Neural crest cell (in vitro differentiated cells): Measurements from ENCODE around the gene NELFE. TPM values are rescaled to one million over a fixed set of nuclear protein-coding genes. Genes with fewer than 3 reads are reported as not detected.

ENCODE experiments used
- DNase-seq: peaks from one replicate; pipeline ENCODE4 v3.0.0; 2021; ENCODE audit warnings: low read depth, mixed read lengths, low spot score
- H3K27ac Mint-ChIP-seq: one replicate; pipeline ENCODE4 v1.8.0; 2021; ENCODE audit warnings: mild to moderate bottlenecking, mixed read lengths; ENCODE audit not compliant: unreplicated experiment
- H3K27me3 Mint-ChIP-seq: 2 replicates; pipeline ENCODE4 v1.8.0; 2021; ENCODE audit warnings: low read depth, mild to moderate bottlenecking, mixed read lengths
- H3K36me3 Mint-ChIP-seq: 2 replicates; pipeline ENCODE4 v1.8.0; 2021; ENCODE audit warnings: low read depth, mild to moderate bottlenecking, mixed read lengths
- H3K4me1 Mint-ChIP-seq: 2 replicates; pipeline ENCODE4 v1.8.0; 2021; ENCODE audit warnings: mixed read lengths
- H3K4me3 Mint-ChIP-seq: one replicate; pipeline ENCODE4 v1.8.0; 2021; ENCODE audit warnings: mild to moderate bottlenecking, mixed read lengths
- H3K9me3 Mint-ChIP-seq: 2 replicates; pipeline ENCODE4 v1.8.0; 2021; ENCODE audit warnings: mixed read lengths
- total RNA-seq: library from RNA; stranded (reverse); gene quantifications from 2 replicates; pipeline ENCODE4 v1.2.1, GENCODE V29; 2021
- TF ChIP-seq, protein P1 (sequence below): fragments of 200-600 bp; sonication (generic); conservative IDR thresholded peaks from 2 replicates; pipeline ENCODE4 v1.5.0; 2021; ENCODE audit warnings: antibody characterized with exemption, mild to moderate bottlenecking

Gene NELFE
- total RNA-seq, 1 donor from 2014 or later: 86.1 TPM

DNA sequence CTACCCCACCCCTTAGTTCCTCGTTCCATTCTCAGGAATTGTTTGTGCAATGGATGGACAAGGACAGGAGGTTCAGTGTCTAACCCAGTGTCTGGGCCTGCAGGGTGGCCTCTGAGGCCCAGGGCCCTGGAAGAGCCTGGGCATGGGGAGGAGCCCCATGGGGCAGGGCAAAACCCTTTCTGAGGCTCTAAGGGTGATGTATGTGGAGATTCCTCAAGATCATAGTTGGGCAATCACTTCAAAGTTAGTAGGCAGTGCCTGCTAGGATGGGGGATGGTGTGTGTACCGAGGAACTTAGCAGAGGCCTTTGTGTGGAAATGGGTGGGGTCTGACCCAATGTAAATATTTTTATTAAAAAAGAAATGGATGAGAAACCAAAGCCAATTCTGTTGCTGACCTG, 38.0 kb downstream of the NELFE start:
- H3K4me3 Mint-ChIP-seq: no peak overlapping the region
- H3K27ac Mint-ChIP-seq: no peak overlapping the region
- H3K4me1 Mint-ChIP-seq: no peaks in the 10 kb centered on the region
- no peak for DNase-seq
- TF ChIP-seq, protein P1, sequence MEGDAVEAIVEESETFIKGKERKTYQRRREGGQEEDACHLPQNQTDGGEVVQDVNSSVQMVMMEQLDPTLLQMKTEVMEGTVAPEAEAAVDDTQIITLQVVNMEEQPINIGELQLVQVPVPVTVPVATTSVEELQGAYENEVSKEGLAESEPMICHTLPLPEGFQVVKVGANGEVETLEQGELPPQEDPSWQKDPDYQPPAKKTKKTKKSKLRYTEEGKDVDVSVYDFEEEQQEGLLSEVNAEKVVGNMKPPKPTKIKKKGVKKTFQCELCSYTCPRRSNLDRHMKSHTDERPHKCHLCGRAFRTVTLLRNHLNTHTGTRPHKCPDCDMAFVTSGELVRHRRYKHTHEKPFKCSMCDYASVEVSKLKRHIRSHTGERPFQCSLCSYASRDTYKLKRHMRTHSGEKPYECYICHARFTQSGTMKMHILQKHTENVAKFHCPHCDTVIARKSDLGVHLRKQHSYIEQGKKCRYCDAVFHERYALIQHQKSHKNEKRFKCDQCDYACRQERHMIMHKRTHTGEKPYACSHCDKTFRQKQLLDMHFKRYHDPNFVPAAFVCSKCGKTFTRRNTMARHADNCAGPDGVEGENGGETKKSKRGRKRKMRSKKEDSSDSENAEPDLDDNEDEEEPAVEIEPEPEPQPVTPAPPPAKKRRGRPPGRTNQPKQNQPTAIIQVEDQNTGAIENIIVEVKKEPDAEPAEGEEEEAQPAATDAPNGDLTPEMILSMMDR: no peak
- H3K36me3 Mint-ChIP-seq: no peaks in the 10 kb centered on the region
- no peaks in the 10 kb centered on the region for H3K9me3 Mint-ChIP-seq
- H3K27me3 Mint-ChIP-seq: no peaks in the 10 kb centered on the region

- TF ChIP-seq, protein P1: no peak
- Mint-ChIP-seq H3K27ac (no peak overlapping the region), H3K4me1 (no peaks in the 10 kb centered on the region), H3K27me3 (no peaks in the 10 kb centered on the region), H3K36me3 (no peaks in the 10 kb centered on the region), H3K9me3 (no peaks in the 10 kb centered on the region), H3K4me3 (no peak overlapping the region)
- no peak for DNase-seq
Measured at GRCh38 chr6:31919624-31920303, 39.0 kb downstream of the NELFE start.

GRCh38 chr6:31918069-31918720, 40.6 kb downstream of the NELFE start:
- Mint-ChIP-seq H3K9me3 (no peaks in the 10 kb centered on the region), H3K27me3 (no peaks in the 10 kb centered on the region), H3K36me3 (no peaks in the 10 kb centered on the region), H3K4me3 (no peak overlapping the region), H3K27ac (no peak overlapping the region), H3K4me1 (no peaks in the 10 kb centered on the region)
- no peak for DNase-seq
- TF ChIP-seq, protein P1: no peak

- no peak overlapping the region for H3K27ac Mint-ChIP-seq
- no peak overlapping the region for H3K4me3 Mint-ChIP-seq
- no peaks in the 10 kb centered on the region for H3K9me3 Mint-ChIP-seq
- TF ChIP-seq, protein P1: no peak
- DNase-seq: no peak
- H3K36me3 Mint-ChIP-seq: no peaks in the 10 kb centered on the region
- H3K27me3 Mint-ChIP-seq: no peaks in the 10 kb centered on the region
- H3K4me1 Mint-ChIP-seq: no peaks in the 10 kb centered on the region
Measured at GRCh38 chr6:31915756-31916155, 43.0 kb downstream of the NELFE start.

DNA sequence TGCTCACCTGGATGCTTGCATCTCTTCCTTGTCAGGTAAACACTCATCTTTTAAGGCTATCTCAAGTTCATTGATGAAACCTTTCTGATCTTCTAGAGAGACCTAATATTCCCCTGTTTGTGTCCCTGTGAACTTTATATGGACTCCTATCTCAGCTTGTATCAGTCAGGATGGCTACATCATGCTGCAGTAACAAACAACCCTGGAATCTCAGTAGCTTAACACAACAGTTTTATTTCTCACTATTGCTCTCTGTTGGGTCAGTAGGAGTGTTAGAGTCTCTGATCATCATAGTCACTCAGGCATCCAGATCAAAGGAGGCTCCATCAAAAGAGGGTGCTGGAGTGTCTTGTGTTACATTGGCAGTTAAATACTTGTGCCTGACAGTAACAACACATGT, 43.4 kb downstream of the NELFE start:
- H3K4me3 Mint-ChIP-seq: no peak overlapping the region
- H3K36me3 Mint-ChIP-seq: no peaks in the 10 kb centered on the region
- DNase-seq: no peak
- TF ChIP-seq, protein P1: no peak
- no peaks in the 10 kb centered on the region for H3K27me3 Mint-ChIP-seq
- H3K4me1 Mint-ChIP-seq: no peaks in the 10 kb centered on the region
- no peaks in the 10 kb centered on the region for H3K9me3 Mint-ChIP-seq
- H3K27ac Mint-ChIP-seq: no peak overlapping the region
